DND-41 (cell line): ENCODE measurements around the gene LYPD1.

ENCODE experiments used
- CTCF ChIP-seq: IDR thresholded peaks from 2 replicates; pipeline ENCODE4 v1.5.1; 2012; ENCODE audit warnings: borderline replicate concordance, low read length, moderate library complexity, mild to moderate bottlenecking; ENCODE audit not compliant: poor library complexity, severe bottlenecking; ENCODE audit errors: extremely low read depth
- EZH2 ChIP-seq: IDR thresholded peaks from 3 replicates; pipeline ENCODE4 v1.6.1; 2012; ENCODE audit warnings: borderline replicate concordance, low read depth, mild to moderate bottlenecking, moderate library complexity, low read length, inconsistent platforms; ENCODE audit not compliant: severe bottlenecking

GRCh38 chr2:132659331-132659730 lies 10.7 kb downstream of the LYPD1 start:
- TF ChIP-seq CTCF = no peak
- TF ChIP-seq EZH2 = no peak
